ENCODE results near the gene METAP1D.

The METAP1D gene

DNA sequence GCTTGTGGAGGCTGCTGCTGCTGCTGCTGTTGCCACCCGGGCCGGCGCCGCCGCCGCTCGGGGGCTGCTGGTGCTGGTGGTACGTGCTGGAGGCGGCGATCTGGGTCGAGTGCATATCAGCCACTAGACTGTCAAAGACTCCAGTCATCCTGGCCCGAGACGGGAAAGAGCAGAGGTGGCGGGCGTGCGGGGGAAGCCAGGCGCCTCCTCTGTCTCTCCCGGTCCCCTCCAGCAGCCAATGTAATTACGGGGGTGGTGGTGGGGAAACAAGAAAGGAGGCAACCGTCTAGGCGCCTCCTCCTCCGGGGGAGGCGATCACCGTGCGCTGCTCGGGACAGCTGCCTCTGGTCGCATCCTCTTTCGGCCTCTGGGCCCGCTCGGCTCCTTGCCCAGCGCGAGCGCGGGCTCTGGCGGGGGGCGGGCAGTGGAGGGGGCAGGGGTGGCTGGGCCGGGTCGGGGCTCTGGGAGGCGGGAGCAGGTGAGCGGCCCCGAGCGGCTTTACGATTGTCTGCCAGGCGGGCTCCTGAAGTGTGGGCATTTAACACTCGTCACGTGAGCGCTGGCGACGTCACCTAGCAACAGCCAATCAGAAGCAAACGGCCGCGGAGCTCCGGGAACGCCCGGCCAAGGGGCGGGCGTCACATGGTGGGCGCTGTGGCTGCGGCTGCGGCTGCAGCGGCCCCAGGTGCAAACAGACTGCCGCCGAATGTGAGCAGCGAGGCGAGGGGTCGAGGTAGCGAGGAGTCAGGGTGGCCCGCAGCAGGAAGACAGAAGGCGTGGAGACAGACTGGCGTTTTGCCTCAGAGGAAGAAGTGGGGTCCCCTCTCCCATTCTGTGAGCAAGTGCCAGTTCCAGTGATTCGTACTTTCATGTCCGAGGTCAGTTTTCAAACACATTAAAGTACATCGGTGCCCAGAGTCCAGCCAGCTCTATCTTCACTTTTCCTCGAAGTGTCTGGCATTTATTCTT is 102.9 kb downstream of the METAP1D start, which contains the start of gene DLX2:
TSS of gene DLX2 (minus strand) at position 510 of the 969 bp plus-strand sequence. CDS start at position 148, 362 bp downstream.
- TF ChIP-seq CTCF (IDR thresholded peaks at IDR 0.05; ENCODE audit: low read depth, low read length, missing control alignments): no peak
- H3K4me3 ChIP-seq (ENCODE audit: low read depth, low read length): peak within 1 kb of the TSS; percentile 53
- peak; percentile 57 for DNase-seq (ENCODE audit: low read depth)

DNA sequence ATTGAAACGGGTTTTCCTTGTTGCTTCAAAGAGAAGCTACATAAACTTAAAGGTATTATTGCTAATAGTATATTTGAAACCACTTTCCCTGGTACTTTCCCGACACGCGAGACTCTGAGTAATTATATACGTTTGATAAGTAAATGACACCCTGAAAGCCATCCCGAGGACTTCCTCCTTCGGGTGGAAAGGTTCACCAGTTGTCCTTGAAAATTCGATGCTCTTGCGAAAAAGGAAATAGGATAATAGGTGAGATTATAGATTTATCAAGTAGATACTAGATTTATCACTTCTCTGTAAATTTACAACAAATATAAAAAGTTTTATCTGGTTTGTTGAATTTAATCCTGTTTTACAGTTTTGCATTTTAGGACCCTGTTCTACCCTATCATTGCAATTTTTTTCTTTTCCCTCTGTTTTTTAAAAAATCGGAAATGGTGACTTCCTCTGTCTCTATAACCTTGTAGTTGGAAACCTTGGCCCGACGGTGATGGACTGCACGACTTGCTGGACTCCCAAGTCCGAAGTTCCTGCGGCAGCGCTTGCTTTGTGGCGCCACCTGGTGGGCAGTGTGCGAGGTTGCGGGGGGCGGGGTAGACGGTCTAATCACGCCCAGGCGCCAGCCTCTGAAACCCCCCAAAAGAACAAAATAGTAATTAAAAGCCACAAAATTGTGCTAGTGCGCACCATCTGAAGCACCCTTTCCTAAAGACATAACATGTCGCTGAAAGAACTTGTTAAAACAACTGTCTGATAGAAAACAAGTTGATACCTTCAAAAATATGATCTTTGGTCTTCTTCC is 103.9 kb downstream of the METAP1D start:
- H3K4me3 ChIP-seq (ENCODE audit: low read depth, low read length): peak overlapping the region; percentile 53; the same call in 1 of the 2 replicates
- DNase-seq (ENCODE audit: low read depth): no peak
- peak; percentile 85 for TF ChIP-seq CTCF (IDR thresholded peaks at IDR 0.05; ENCODE audit: low read depth, low read length, missing control alignments)

DNA sequence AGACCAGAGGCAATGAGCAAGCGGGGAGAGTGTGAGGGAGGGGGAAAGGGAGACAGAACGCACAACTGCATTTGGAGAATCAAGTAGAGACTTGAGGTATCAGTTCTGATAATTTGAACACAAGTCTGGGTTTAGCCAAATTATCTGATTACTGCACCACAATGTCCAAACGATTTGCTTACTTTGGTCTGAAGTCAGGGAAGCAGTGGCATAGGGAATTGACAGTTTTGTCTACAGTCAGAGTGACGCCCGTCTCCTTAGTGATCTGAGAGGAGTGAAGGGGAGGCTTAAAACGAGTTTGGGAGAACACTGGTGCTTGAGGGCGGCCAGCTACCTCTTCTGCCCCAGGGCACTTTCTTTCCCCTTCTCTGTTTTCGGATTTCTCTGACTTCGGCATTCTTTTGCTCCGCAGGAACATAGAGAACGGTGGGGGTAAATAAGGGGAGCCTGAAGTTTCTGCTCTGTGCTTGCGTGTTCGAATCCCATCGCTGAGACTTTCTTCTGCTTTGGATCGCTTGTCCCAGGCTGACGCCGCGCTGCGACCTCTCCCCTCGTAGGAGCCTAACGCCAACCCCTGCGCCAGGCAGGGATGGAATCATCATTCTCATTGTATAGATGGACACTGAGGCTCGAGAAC is 105.8 kb downstream of the METAP1D start:
- no peak for TF ChIP-seq CTCF (IDR thresholded peaks at IDR 0.05; ENCODE audit: low read depth, low read length, missing control alignments)
- no peak for DNase-seq (ENCODE audit: low read depth)
- H3K4me3 ChIP-seq (ENCODE audit: low read depth, low read length): no peak overlapping the region

GRCh38 chr2:172106108-172106961 is 106.6 kb downstream of the METAP1D start:
- DNase-seq (ENCODE audit: low read depth): no peak
- TF ChIP-seq CTCF (IDR thresholded peaks at IDR 0.05; ENCODE audit: low read depth, low read length, missing control alignments): peak; percentile 53
- peak overlapping the region; percentile 43 for H3K4me3 ChIP-seq (ENCODE audit: low read depth, low read length)

DNA sequence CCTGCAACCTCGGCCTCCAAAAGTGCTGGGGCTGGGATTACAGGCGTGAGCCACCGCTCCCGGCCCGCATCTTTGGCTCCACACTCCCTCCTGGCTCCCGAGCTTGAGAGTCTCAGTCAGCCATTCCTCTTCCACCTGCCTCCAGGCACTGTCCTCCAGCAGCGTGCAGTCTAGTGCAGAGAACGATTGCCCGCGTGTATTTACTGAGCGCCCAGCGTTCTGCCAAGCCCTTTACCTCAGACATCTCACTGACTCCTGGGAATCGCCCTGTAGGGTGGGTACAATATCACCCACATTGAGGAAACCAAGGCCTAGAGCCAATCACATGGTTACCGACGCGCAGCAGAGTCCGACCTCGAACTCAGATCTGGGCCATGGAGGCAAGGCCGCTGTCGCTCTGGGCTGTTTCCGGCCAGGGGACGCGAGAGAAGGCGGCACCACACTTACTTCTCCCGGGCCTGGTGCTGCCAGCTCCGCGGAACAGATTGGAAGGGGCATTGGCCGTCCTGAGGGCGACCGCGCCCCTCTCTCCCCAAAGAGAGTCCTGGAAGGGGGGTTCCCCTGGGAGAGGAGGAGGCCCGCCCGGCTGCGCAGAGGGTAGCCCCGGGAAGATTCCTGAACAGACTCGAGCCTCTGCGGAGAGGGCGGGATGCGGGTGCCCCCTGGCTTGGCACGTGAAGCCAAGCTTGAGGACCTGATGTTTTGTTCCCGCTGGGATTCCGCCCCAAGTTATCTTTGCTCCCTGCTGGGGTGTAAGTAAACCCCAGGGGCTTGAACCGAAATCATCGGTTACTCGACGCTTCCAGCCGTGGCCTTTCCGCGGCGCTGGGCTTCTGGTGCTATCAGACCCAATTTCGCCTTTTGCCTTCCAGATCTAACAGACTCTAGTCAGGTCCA is 108.2 kb downstream of the METAP1D start:
- no peak overlapping the region for H3K4me3 ChIP-seq (ENCODE audit: low read depth, low read length)

More for the DNA sequence above, 108.2 kb downstream of the METAP1D start:
- DNase-seq (ENCODE audit: low read depth): no peak
- TF ChIP-seq CTCF (IDR thresholded peaks at IDR 0.05; ENCODE audit: low read depth, low read length, missing control alignments): no peak

All from GM12864 (cell line).